Spleen (tissue), 11 donors: ENCODE results near the gene DMPK. TPM values are rescaled to one million over a fixed set of nuclear protein-coding genes. Genes with fewer than 3 reads are reported as not detected.
"Not testable (repeated sequence)": the region's sequence is repeated elsewhere in the genome, so short reads cannot be mapped to it uniquely, and the experiment has no call there.

Experiments used
- DNase-seq: peaks from one replicate; pipeline ENCODE4 v3.0.0-alpha.2; 2020
- H3K27ac ChIP-seq, 8 donors: fragments of 200-600 bp; sonication (generic) in 7 of 8; 1 replicate in 4 of 8; 2 replicates in 4 of 8; pipeline versions ENCODE4 v1.5.0 to v1.8.0; 2016 to 2021; ENCODE audit warnings: inconsistent platforms in 4 of 8, mild to moderate bottlenecking in 4 of 8, moderate library complexity in 1 of 8
- H3K27me3 ChIP-seq, 7 donors: fragments of 200-600 bp; sonication (generic) in 6 of 7; replicated peaks in 1 of 7; 1 replicate in 4 of 7; 2 replicates in 3 of 7; pipeline versions ENCODE4 v1.5.0 to v1.8.0; 2016 to 2021; ENCODE audit warnings: inconsistent platforms in 3 of 7, mild to moderate bottlenecking in 1 of 7
- H3K36me3 ChIP-seq, 6 donors: fragments of 200-600 bp; sonication (generic) in 5 of 6; 1 replicate in 4 of 6; 2 replicates in 2 of 6; pipeline versions ENCODE4 v1.5.0 to v1.8.0; 2016 to 2021; ENCODE audit warnings: inconsistent platforms in 2 of 6
- H3K4me1 ChIP-seq, 6 donors: fragments of 200-600 bp; sonication (generic) in 5 of 6; 1 replicate in 3 of 6; 2 replicates in 3 of 6; pipeline versions ENCODE4 v1.5.0 to v1.8.0; 2016 to 2021; ENCODE audit warnings: inconsistent platforms in 3 of 6
- H3K4me3 ChIP-seq, 8 donors: fragments of 200-600 bp; sonication (generic) in 7 of 8; 1 replicate in 4 of 8; 2 replicates in 4 of 8; pipeline versions ENCODE4 v1.5.0 to v1.8.0; 2016 to 2021; ENCODE audit warnings: inconsistent platforms in 4 of 8, mild to moderate bottlenecking in 4 of 8, moderate library complexity in 2 of 8
- H3K9me3 ChIP-seq, 8 donors: fragments of 200-600 bp; sonication (generic) in 7 of 8; 1 replicate in 4 of 8; 2 replicates in 4 of 8; pipeline versions ENCODE4 v1.5.0 to v1.8.0; 2016 to 2021; ENCODE audit warnings: inconsistent platforms in 4 of 8
- POLR2A ChIP-seq, 3 donors: fragments of 450-650 bp; IDR thresholded peaks; one replicate each; pipeline ENCODE4 v1.5.1; 2017; ENCODE audit warnings: antibody characterized with exemption in 3 of 3, mild to moderate bottlenecking in 1 of 3
- POLR2AphosphoS5 ChIP-seq, 3 donors: sonication (generic); formaldehyde crosslinking; IDR thresholded peaks; one replicate each; pipeline ENCODE4 v1.5.1; 2017; ENCODE audit warnings: antibody characterized with exemption in 3 of 3
- WGBS, 5 donors: extraction: QIAGEN DNeasy Blood & Tissue Kit in 3 of 5; methylation state at CpG; one replicate each; pipeline versions ENCODE4 v1.1.5 to v1.1.7; 2013 to 2018; 5-methylcytosine and 5-hydroxymethylcytosine counted together
- intact Hi-C: fragments of 100-400 bp; cut with DNase I; formaldehyde crosslinking; loops from one replicate; pipeline ENCODE4 v1.15.0; 2023; ENCODE audit warnings: low total_unique reads
- polyA plus RNA-seq, 3 donors: library from polyadenylated mRNA; stranded (reverse); fragments of 200-250 nt; gene quantifications; one replicate each; pipeline ENCODE4 v1.2.1, GENCODE V29; 2013
- total RNA-seq, 7 donors: library from RNA; depleted of rRNA in 3 of 7; stranded (reverse); fragments of >200 nt in 3 of 7; fragmentation: NEBNext Ultra II Directional in 4 of 7; extraction: Animal tissue kit (Norgen Biotek cat#: 25700) in 4 of 7; gene quantifications; one replicate each; pipeline versions ENCODE4 v1.1.0 to v1.2.1, GENCODE V29; 2016 to 2021
- TF ChIP-seq, protein P1 (sequence below), 11 experiments: fragments of 200-600 bp in 7 of 11; fragments of 450-650 bp in 4 of 11; sonication (generic) in 4 of 11; IDR thresholded peaks in 8 of 11; conservative IDR thresholded peaks in 3 of 11; 1 replicate in 7 of 11; 2 replicates in 4 of 11; pipeline versions ENCODE4 v1.4.0 to v1.8.0; 2016 to 2021; ENCODE audit warnings: antibody characterized with exemption in 11 of 11, inconsistent platforms in 4 of 11, mild to moderate bottlenecking in 1 of 11
- donor health status: healthy with polysubstance abuse.
- donor health status: DM: no; HTN: no; CAD: no; lungs with moderate emphysema.
- donor health status: DM: no; HTN: no; CAD: no.
- donor health status: Bipolar disorder and iron deficiency.
- donor health status: healthy.
- donor health status: DM: no; HTN: no; CAD: no.
- donor health status: DM: yes; HTN: yes; CAD: no.

The DMPK gene
- total and polyA plus RNA-seq, 10 donors: 17.9 to 147 (median 35.4) TPM

DNA sequence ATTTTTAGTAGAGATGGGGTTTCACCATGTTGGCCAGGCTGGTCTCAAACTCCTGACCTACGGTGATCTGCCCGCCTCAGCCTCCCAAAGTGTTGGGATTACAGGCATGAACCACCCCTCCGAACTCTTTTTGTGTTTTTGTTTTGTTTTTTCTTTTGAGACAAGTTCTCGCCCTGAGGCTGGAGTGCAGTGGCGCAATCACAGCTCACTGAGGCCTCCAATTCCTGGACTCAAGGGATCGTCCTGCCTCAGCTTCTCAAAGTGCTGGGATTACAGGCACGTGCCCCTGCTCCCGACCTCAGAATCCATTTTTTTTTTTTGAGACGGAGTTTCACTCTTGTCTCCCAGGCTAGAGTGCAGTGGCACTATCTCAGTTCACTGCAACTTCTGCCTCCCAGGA is 24.6 kb downstream of the DMPK start:
- Histone ChIP-seq H3K27me3 (peaks cover 0 to 13% (median 0%) of the 10 kb centered on the region in 7 donors), H3K4me3 (no peak overlapping the region), H3K9me3 (no peaks in the 10 kb centered on the region), H3K4me1 (no peaks in the 10 kb centered on the region), H3K27ac (no peak overlapping the region), H3K36me3 (no peaks in the 10 kb centered on the region)
- intact Hi-C loops: no loop called here
- TF ChIP-seq POLR2AphosphoS5 (IDR thresholded peaks at IDR 0.05) (no peak), POLR2A (IDR thresholded peaks at IDR 0.05) (no peak)
- TF ChIP-seq, protein P1, sequence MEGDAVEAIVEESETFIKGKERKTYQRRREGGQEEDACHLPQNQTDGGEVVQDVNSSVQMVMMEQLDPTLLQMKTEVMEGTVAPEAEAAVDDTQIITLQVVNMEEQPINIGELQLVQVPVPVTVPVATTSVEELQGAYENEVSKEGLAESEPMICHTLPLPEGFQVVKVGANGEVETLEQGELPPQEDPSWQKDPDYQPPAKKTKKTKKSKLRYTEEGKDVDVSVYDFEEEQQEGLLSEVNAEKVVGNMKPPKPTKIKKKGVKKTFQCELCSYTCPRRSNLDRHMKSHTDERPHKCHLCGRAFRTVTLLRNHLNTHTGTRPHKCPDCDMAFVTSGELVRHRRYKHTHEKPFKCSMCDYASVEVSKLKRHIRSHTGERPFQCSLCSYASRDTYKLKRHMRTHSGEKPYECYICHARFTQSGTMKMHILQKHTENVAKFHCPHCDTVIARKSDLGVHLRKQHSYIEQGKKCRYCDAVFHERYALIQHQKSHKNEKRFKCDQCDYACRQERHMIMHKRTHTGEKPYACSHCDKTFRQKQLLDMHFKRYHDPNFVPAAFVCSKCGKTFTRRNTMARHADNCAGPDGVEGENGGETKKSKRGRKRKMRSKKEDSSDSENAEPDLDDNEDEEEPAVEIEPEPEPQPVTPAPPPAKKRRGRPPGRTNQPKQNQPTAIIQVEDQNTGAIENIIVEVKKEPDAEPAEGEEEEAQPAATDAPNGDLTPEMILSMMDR (IDR thresholded peaks at IDR 0.05 in 8 of 11, conservative IDR thresholded peaks at IDR 0.05 in 3 of 11): no peak
- 79 to 88% (median 87%) methylated on average over 9 of the region's 9 CpGs for WGBS, 5 donors
- no peak for DNase-seq

DNA sequence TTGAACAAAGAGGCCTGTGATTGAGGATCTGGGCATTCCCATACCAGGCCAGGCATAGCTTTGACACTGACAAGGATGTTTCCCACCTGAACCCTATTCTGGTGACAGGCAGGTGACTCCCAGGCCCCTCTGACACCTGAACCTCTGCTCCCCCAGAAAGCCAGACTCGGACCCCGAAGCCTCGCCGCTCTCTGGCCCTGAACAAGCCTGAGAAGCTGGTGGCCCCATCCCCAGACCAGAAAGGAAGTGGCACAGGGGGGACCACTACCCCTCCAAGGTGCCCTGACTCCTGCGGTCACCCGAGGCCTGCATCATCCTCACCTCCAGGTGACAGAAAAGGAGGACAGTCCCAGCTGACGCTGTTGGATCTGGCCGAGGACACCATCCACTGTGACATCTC is 28.0 kb downstream of the DMPK start:
- no peaks in the 10 kb centered on the region for H3K4me1 ChIP-seq
- H3K9me3 ChIP-seq: no peaks in the 10 kb centered on the region
- no peak for TF ChIP-seq POLR2A (IDR thresholded peaks at IDR 0.05)
- TF ChIP-seq, protein P1 (IDR thresholded peaks at IDR 0.05 in 8 of 11, conservative IDR thresholded peaks at IDR 0.05 in 3 of 11): no peak
- 91 to 98% (median 96%) methylated on average over 8 of the region's 8 CpGs for WGBS, 5 donors
- no peak for DNase-seq
- intact Hi-C loops: no loop called here
- no peaks in the 10 kb centered on the region for H3K36me3 ChIP-seq
- H3K27me3 ChIP-seq: peaks cover 0 to 5% (median 0%) of the 10 kb centered on the region in 7 donors
- H3K27ac ChIP-seq: no peak overlapping the region
- H3K4me3 ChIP-seq: no peak overlapping the region

DNA sequence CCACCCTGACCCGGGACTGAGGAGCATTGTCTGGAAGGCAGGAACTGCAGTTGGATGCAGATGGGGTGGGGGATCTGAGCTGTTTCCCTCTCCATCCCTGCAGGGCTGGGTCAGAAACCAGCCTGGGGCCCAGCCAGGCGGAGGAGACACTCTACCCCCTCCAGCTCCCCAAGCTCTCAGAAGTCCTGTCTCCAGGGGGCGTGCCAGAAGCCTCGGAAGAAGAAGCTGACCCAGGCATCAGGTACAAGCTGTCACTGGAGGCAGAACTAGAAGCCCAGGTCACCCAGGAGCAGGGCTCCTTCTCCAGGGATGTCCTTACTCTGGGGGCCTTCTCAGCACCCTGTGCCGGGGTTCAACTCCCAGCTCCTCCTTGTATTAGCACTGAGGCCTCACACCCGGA is 28.7 kb downstream of the DMPK start:
- Histone ChIP-seq H3K9me3 (no peaks in the 10 kb centered on the region), H3K4me1 (no peaks in the 10 kb centered on the region), H3K4me3 (no peak overlapping the region), H3K36me3 (no peaks in the 10 kb centered on the region), H3K27ac (no peak overlapping the region), H3K27me3 (peaks cover 0 to 5% (median 0%) of the 10 kb centered on the region in 7 donors)
- intact Hi-C loops: no loop called here
- TF ChIP-seq, protein P1 (IDR thresholded peaks at IDR 0.05 in 8 of 11, conservative IDR thresholded peaks at IDR 0.05 in 3 of 11): no peak
- TF ChIP-seq POLR2AphosphoS5 (IDR thresholded peaks at IDR 0.05) (no peak), POLR2A (IDR thresholded peaks at IDR 0.05) (no peak)
- 65 to 89% (median 72%) methylated on average over 4 to 6 of the region's 6 CpGs for WGBS, 5 donors
- no peak for DNase-seq

DNA sequence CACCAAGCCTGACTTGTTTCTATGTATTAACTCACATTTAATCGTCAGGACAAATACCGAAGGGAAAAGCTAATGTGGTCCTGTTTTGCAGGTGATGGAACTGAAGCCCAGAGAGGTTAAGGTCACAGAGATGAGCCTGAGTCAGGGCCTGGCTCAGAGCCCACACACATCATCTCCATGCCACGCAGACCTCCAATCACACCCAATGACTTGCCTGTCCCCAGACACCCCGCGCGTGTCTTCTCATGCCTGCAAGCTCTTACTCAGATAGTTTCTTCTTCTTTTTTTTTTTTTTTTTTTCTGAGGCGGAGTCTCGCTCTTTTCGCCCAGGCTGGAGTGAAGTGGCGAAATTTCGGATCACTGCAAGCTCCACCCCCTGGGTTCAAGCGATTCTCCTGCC is 29.7 kb downstream of the DMPK start:
- H3K36me3 ChIP-seq: no peaks in the 10 kb centered on the region
- no peak for DNase-seq
- H3K27ac ChIP-seq: no peak overlapping the region
- intact Hi-C loops: no loop called here
- H3K9me3 ChIP-seq: no peaks in the 10 kb centered on the region
- no peak for TF ChIP-seq POLR2AphosphoS5 (IDR thresholded peaks at IDR 0.05)
- TF ChIP-seq, protein P1 (IDR thresholded peaks at IDR 0.05 in 8 of 11, conservative IDR thresholded peaks at IDR 0.05 in 3 of 11): no peak
- TF ChIP-seq POLR2A (IDR thresholded peaks at IDR 0.05): no peak
- H3K4me1 ChIP-seq: no peaks in the 10 kb centered on the region
- H3K27me3 ChIP-seq: peaks cover 0 to 5% (median 0%) of the 10 kb centered on the region in 7 donors
- no peak overlapping the region for H3K4me3 ChIP-seq
- 90 to 99% (median 93%) methylated on average over 11 to 12 of the region's 12 CpGs for WGBS, 5 donors

DNA sequence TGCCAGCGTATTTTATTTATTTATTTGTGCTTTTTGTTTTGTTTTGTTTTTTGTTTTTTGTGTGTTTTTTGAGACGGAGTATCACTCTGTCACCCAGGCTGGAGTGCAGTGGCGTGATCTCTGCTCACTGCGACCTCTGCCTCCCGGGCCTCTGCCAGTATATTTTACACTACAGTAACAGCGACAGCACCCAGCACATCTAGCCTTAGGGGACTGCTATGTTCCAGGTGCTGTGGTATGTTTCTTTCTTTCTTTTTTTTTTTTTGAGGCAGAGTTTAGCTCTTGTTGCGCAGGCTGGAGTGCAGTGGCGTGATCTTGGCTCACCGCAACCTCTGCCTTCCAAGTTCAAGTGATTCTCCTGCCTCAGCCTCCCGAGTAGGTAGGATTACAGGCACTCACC is 30.8 kb downstream of the DMPK start:
- WGBS, 5 donors: 86 to 94% (median 89%) methylated on average over 10 of the region's 10 CpGs
- H3K4me3 ChIP-seq, H3K4me1 ChIP-seq, H3K36me3 ChIP-seq, DNase-seq, intact Hi-C loops, H3K27me3 ChIP-seq, H3K9me3 ChIP-seq, H3K27ac ChIP-seq: not testable (repeated sequence)
